ENCODE data around the gene ERBB4.

Gene ERBB4

GRCh38 chr2:211800001-211800400 is 738.6 kb downstream of the ERBB4 start:
- Histone ChIP-seq H3K79me2 (ENCODE audit: insufficient read depth, low read depth) (no peaks in the 10 kb centered on the region), H3K4me2 (no peak overlapping the region), H4K20me1 (ENCODE audit: insufficient read depth) (no peaks in the 10 kb centered on the region), H3K4me3 (IDR thresholded peaks at IDR 0.05; ENCODE audit: insufficient read depth, low read depth, low read length) (no peak overlapping the region), H3K4me1 (ENCODE audit: low read depth, poor library complexity, severe bottlenecking) (no peaks in the 10 kb centered on the region), H3K9ac (no peak overlapping the region), H3K27ac (no peak overlapping the region), H3K36me3 (ENCODE audit: insufficient read depth) (no peaks in the 10 kb centered on the region), H3K27me3 (ENCODE audit: insufficient read depth, low read depth) (no peaks in the 10 kb centered on the region), H2AFZ (ENCODE audit: low read depth) (no peak overlapping the region)
- no peak for TF ChIP-seq CTCF (conservative IDR thresholded peaks at IDR 0.05; ENCODE audit: low read depth, low read length)

- H3K4me1 ChIP-seq (ENCODE audit: low read depth, poor library complexity, severe bottlenecking), result no peaks in the 10 kb centered on the region
- H3K36me3 ChIP-seq (ENCODE audit: insufficient read depth), result no peaks in the 10 kb centered on the region
- no peaks in the 10 kb centered on the region for H4K20me1 ChIP-seq (ENCODE audit: insufficient read depth)
- H3K4me3 ChIP-seq (IDR thresholded peaks at IDR 0.05; ENCODE audit: insufficient read depth, low read depth, low read length), result no peak overlapping the region
- H2AFZ ChIP-seq (ENCODE audit: low read depth), result no peak overlapping the region
- no peak overlapping the region for H3K4me2 ChIP-seq
- H3K27me3 ChIP-seq (ENCODE audit: insufficient read depth, low read depth), result no peaks in the 10 kb centered on the region
- H3K79me2 ChIP-seq (ENCODE audit: insufficient read depth, low read depth), result no peaks in the 10 kb centered on the region
- no peak overlapping the region for H3K9ac ChIP-seq
- no peak overlapping the region for H3K27ac ChIP-seq
- TF ChIP-seq CTCF (conservative IDR thresholded peaks at IDR 0.05; ENCODE audit: low read depth, low read length), result no peak
Measured at GRCh38 chr2:211798868-211799267, 739.7 kb downstream of the ERBB4 start.

GRCh38 chr2:211793690-211794089 is 744.9 kb downstream of the ERBB4 start:
- Histone ChIP-seq H3K4me3 (IDR thresholded peaks at IDR 0.05; ENCODE audit: insufficient read depth, low read depth, low read length) (no peak overlapping the region), H3K9ac (no peak overlapping the region), H2AFZ (ENCODE audit: low read depth) (no peak overlapping the region), H3K4me1 (ENCODE audit: low read depth, poor library complexity, severe bottlenecking) (no peaks in the 10 kb centered on the region), H3K27ac (no peak overlapping the region), H3K4me2 (no peak overlapping the region), H4K20me1 (ENCODE audit: insufficient read depth) (no peaks in the 10 kb centered on the region), H3K27me3 (ENCODE audit: insufficient read depth, low read depth) (no peaks in the 10 kb centered on the region), H3K36me3 (ENCODE audit: insufficient read depth) (no peaks in the 10 kb centered on the region), H3K79me2 (ENCODE audit: insufficient read depth, low read depth) (no peaks in the 10 kb centered on the region)
- TF ChIP-seq CTCF (conservative IDR thresholded peaks at IDR 0.05; ENCODE audit: low read depth, low read length), result no peak

GRCh38 chr2:211789982-211790381 is 748.6 kb downstream of the ERBB4 start:
- Histone ChIP-seq H4K20me1 (ENCODE audit: insufficient read depth) (no peaks in the 10 kb centered on the region), H3K79me2 (ENCODE audit: insufficient read depth, low read depth) (no peaks in the 10 kb centered on the region), H3K9ac (no peak overlapping the region), H3K36me3 (ENCODE audit: insufficient read depth) (no peaks in the 10 kb centered on the region), H3K4me2 (no peak overlapping the region), H3K4me3 (IDR thresholded peaks at IDR 0.05; ENCODE audit: insufficient read depth, low read depth, low read length) (no peak overlapping the region), H3K27ac (no peak overlapping the region), H3K27me3 (ENCODE audit: insufficient read depth, low read depth) (no peaks in the 10 kb centered on the region), H2AFZ (ENCODE audit: low read depth) (no peak overlapping the region), H3K4me1 (ENCODE audit: low read depth, poor library complexity, severe bottlenecking) (no peaks in the 10 kb centered on the region)
- TF ChIP-seq CTCF (conservative IDR thresholded peaks at IDR 0.05; ENCODE audit: low read depth, low read length), result no peak

GRCh38 chr2:211766689-211767088 is 771.9 kb downstream of the ERBB4 start:
- Histone ChIP-seq H3K9ac (no peak overlapping the region), H3K27ac (no peak overlapping the region), H2AFZ (ENCODE audit: low read depth) (no peak overlapping the region), H4K20me1 (ENCODE audit: insufficient read depth) (no peaks in the 10 kb centered on the region), H3K4me1 (ENCODE audit: low read depth, poor library complexity, severe bottlenecking) (no peaks in the 10 kb centered on the region), H3K79me2 (ENCODE audit: insufficient read depth, low read depth) (no peaks in the 10 kb centered on the region), H3K27me3 (ENCODE audit: insufficient read depth, low read depth) (no peaks in the 10 kb centered on the region), H3K4me3 (IDR thresholded peaks at IDR 0.05; ENCODE audit: insufficient read depth, low read depth, low read length) (no peak overlapping the region), H3K36me3 (ENCODE audit: insufficient read depth) (no peaks in the 10 kb centered on the region), H3K4me2 (no peak overlapping the region)
- no peak for TF ChIP-seq CTCF (conservative IDR thresholded peaks at IDR 0.05; ENCODE audit: low read depth, low read length)

All from KMS-11 (cell line).